HG02571 (cell line): ENCODE data around the gene FHAD1.
"Not testable (repeated sequence)": the region's sequence is repeated elsewhere in the genome, so short reads cannot be mapped to it uniquely, and the experiment has no call there.

ENCODE experiments used
- ATAC-seq: cut with Tn5 transposase; IDR thresholded peaks from one replicate; pipeline ENCODE4 v1.9.1; 2021; ENCODE audit warnings: mild to moderate bottlenecking, moderate library complexity; ENCODE audit not compliant: unreplicated experiment

The FHAD1 gene

GRCh38 chr1:15303935-15304334 lies 56.9 kb downstream of the FHAD1 start:
- no peak for ATAC-seq

GRCh38 chr1:15304708-15305467 lies 57.9 kb downstream of the FHAD1 start:
- ATAC-seq: no peak

GRCh38 chr1:15305468-15305770 lies 58.4 kb downstream of the FHAD1 start:
- no peak for ATAC-seq

GRCh38 chr1:15306352-15306751 lies 59.3 kb downstream of the FHAD1 start:
- not testable (repeated sequence) for ATAC-seq

GRCh38 chr1:15308135-15308534 lies 61.1 kb downstream of the FHAD1 start:
- no peak for ATAC-seq

- no peak for ATAC-seq
Observed at GRCh38 chr1:15308621-15309027, 61.6 kb downstream of the FHAD1 start.

DNA sequence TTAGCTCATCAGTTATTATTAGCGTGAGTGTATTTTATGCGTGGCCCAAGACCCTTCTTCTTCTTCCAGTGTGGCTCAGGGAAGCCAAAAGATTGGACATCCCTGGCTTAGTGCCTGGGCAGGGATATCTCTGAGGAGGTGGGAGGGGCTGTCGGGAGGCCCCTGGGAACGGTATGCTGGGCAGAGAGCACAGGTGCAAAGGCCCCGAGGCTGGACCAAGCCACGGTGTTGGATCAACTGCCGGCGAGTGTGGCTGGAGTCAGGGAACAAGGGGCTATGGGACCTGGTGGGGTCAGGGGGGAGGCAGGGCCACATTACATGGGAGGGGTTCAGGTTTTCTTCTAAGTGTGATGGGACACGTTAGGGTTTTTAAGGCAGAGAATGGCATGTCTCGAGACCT lies 62.7 kb downstream of the FHAD1 start:
- no peak for ATAC-seq

DNA sequence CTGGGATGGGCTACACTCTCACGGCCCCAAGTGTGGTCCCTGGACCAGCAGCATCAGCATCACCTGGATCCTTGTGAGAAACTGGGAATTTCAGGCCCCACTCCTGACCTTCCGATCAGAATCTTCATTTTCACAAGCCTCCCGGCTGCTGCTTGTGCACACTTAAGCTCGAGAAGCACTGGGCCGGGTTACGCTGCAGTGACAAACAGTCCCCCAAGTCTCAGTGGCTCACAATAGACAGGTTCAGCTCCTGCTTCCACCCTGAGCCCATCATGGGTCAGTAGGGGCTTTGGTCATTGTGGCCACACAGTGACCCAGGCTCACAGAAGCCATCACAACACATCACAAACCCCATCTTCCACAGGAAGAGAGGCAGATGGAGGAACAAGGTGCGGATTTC lies 63.5 kb downstream of the FHAD1 start:
- no peak for ATAC-seq

- no peak for ATAC-seq
Observed at GRCh38 chr1:15311122-15311822, 64.2 kb downstream of the FHAD1 start.

- no peak for ATAC-seq
Observed at GRCh38 chr1:15311880-15312279, 64.9 kb downstream of the FHAD1 start.

DNA sequence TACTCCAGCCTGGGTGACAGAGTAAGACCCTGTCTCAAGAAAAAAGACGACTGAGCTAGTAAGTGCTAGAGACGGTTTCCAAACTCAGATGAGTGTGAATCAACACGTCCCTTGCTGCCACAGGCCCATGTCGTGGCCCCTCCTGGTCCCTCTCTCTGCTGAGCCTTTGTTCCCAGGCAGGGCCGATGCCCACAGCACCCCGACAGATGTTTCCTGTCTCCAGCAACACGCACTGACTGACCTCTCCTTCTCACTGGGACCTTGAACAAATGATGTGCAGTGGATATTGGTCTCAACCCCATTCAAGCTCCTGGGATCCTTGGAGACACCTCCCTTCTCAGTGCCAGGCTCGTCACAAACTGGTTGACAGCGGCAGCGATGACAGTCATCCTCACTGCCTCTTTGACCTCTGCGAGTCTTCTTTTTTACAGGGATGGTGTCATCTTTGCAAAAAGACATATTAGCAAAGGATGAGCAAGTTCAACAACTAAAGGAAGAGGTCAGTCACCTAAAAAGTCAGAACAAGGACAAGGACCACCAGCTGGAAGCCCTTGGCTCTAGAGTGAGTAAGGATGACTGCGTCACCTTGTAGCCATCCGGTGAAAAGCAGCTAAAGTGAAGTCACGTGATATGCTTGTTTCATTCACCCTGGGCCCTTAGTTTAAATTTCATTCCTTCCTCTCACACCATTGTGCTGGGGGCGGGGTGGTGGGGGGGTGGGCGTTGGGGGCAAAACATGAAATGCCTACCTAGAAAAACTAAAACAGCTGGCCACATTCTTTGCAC lies 65.8 kb downstream of the FHAD1 start:
- ATAC-seq: no peak

- no peak for ATAC-seq
Observed at GRCh38 chr1:15314328-15315281, 67.6 kb downstream of the FHAD1 start.

- ATAC-seq: no peak
Observed at GRCh38 chr1:15315815-15316214, 68.8 kb downstream of the FHAD1 start.

DNA sequence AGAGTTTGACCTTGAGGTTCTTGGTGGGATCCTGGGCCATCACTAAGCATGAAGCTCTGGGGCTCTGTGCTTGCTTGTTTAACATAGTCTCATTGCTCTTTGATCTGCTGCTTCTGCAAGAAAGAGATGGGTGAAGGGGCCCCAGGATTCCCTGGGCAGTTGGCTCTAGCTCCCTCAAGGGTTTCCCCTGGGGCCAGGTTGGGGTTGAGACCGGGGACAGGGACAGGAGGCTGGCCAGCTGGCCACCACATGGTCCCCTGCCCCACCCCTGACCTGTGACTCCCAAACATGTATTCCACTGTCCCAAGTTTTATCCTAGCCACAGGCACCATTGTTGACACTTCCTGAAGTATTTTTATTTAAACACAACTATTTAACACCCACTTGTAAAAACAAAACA lies 69.5 kb downstream of the FHAD1 start:
- no peak for ATAC-seq

DNA sequence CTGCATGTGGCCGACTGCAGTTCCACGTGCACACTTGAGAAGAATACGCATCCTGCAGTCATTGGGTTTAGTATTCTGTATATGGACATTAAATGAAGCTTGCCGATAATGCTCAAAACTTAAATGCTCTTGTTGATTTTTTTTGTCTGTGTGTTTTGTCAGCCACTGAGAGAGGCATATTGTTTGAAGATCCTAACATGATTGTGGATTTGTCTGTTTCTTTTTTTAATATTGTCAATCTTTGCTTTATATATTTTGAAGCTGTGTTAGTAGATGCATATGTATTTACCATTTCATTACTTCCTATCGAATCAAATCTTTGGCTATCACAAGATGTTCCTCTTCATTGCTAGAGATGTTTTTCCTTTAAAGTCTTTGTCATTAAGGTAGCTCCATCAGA lies 73.2 kb downstream of the FHAD1 start:
- no peak for ATAC-seq

DNA sequence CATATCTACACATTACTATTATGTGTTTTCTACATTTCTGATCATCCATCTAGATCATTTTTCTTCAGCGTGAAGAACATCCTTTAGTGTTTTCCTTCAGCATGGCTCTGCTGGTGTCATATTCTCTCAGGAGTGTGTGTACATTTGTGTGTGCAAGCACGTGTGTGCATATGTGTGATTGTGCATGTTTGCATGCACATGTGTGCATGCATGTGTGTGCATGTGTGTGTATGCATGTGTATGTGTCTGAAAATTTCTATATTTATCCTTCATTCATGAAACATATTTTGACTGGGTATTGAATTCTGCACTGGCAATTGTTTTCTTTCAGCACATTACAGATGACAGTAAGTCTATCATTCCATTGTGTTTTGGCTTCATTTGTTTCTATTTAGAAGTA lies 74.6 kb downstream of the FHAD1 start:
- no peak for ATAC-seq

DNA sequence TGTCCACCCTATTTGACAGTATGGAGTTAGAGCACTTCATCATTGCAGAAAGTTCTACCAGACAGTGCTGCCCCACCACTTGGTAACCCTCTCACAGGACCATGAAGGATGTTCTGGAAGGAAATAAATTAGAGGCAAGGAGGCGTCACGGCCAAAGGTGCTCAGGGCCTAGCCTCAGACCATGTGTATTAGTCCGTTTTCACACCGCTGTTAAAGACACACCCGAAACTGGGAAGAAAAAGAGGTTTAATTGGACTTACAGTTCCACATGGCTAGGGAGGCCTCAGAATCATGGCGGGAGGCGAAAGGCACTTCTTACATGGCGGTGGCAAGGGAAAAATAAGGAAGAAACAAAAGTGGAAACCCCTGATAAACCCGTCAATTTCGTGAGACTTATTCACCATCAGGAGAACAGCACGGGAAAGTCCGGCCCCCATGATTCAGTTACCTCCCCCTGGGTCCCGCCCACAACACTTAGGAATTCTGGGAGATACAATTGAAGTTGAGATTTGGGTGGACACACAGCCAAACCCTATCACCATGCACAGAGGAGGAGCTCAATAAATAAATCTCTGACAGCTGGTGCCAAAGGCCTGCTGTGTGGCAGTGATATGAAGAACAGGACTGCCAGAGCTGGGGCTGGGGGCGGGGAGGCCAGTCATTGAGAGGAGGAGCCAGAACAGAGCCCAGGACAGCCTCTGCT lies 75.8 kb downstream of the FHAD1 start:
- no peak for ATAC-seq

DNA sequence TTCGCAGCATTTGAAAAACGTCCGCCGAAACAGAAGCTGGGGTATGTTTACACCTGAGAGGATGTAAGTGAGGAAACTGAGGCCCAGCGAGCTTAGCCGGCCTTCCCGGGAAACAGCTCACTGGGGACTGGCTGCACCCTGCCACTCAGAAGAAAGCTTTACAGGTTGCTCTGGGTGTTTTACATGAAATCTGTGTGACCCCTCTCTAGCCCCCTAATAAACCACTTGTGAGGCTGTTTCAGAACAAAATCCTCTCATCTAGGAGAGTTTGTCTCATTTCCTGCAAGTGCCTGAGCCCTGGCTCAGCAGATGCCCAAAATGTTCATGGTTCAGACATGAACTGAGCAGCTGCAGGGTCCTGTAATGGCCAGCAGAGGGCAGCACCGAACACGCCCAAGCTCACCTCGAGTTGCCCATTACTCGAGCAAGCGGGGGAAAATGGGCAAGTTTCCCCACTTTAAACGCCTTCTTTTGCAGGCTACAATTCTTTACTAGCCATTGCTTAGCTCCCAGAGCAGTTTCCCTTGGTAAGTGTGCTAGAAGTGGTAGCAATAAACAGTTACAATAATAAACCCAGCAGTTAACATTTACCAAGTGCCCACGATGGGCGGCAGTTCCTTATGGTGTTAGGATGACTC lies 76.4 kb downstream of the FHAD1 start:
- no peak for ATAC-seq

- ATAC-seq: no peak
Observed at GRCh38 chr1:15323989-15324868, 77.2 kb downstream of the FHAD1 start.
